ENCODE measurements around the gene CACNB2.
A peak's percentile ranks its signal among the peaks of the same experiment; 100 is the strongest.

- TF ChIP-seq POLR2A (IDR thresholded peaks at IDR 0.05; ENCODE audit: low read depth): no peak
- TF ChIP-seq, protein P1, sequence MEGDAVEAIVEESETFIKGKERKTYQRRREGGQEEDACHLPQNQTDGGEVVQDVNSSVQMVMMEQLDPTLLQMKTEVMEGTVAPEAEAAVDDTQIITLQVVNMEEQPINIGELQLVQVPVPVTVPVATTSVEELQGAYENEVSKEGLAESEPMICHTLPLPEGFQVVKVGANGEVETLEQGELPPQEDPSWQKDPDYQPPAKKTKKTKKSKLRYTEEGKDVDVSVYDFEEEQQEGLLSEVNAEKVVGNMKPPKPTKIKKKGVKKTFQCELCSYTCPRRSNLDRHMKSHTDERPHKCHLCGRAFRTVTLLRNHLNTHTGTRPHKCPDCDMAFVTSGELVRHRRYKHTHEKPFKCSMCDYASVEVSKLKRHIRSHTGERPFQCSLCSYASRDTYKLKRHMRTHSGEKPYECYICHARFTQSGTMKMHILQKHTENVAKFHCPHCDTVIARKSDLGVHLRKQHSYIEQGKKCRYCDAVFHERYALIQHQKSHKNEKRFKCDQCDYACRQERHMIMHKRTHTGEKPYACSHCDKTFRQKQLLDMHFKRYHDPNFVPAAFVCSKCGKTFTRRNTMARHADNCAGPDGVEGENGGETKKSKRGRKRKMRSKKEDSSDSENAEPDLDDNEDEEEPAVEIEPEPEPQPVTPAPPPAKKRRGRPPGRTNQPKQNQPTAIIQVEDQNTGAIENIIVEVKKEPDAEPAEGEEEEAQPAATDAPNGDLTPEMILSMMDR (IDR thresholded peaks at IDR 0.05): peak; percentile 41 to 55 (median 50)
Observed at GRCh38 chr10:18216482-18216881, 76.3 kb downstream of the CACNB2 start.

Data from esophagus muscularis mucosa (tissue), 3 donors.